IPS-NIHi7 (cell line): Measurements from ENCODE around the gene DUSP5.
"Not testable (repeated sequence)": the region's sequence is repeated elsewhere in the genome, so short reads cannot be mapped to it uniquely, and the experiment has no call there.

Experiments
- DNase-seq: peaks from one replicate; pipeline ENCODE4 v3.0.0; 2012; ENCODE audit warnings: mixed read lengths; ENCODE audit errors: extremely low spot score

DUSP5 gene

DNA sequence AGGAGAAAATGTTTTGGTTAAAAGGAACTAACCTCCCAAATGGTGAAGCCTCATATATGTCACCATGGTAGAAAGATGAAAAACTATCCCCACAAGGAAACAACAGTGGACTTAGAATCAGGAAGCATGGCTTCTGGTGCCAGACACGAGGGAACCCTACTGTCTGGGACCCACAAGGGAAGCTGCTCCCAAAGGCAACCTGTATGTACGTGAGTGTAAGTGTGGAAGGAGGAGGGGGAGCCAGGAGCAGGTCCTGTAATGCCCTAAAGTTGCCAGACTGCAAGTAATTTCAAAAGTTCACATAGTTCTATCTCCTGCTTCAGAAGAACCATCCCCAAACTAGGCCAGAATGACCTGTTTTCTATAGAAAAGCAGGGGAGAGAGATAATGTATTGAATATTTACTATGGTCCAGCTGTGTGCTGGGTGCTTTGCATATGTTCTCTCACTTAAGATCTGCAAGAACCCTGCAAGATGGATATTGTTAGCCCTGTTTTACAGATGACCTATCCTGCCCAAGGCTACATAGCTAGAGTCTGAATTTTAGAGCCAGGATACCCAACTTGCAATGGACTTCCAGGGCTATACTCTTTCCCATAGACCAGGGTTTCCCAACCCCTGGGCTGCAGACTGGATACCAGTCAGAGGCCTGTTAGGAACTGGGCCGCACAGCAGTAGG lies 19.2 kb downstream of the DUSP5 start:
- no peak for DNase-seq

DNA sequence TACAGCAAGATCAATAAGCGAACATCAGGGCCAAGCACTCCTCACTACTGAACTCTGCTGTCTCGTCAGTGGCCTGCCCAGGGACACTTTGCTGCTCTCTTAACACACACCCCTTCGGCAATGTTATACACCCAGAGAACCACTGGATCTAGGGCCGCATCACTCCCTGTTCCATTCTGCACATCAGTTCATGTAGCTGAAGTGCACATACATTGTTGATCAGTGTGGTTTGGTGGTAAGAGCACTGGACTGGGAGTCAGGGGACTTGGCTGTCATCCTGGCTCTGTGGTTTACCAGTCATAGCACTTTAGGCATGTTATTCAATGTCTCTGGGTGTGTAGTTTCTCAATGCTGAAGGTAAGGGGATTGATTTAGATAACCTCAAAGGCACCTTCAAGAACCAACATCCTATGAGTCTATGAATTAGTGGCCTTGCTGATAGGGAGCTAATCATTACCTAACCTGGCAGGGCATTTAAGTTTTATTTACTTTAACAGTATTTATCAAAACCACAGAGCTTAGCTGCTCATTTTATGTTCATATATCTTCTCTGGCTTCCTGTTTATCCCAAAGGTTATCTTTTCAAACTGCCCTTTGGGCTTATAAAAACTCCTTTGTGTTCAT lies 24.8 kb downstream of the DUSP5 start:
- DNase-seq = no peak

DNA sequence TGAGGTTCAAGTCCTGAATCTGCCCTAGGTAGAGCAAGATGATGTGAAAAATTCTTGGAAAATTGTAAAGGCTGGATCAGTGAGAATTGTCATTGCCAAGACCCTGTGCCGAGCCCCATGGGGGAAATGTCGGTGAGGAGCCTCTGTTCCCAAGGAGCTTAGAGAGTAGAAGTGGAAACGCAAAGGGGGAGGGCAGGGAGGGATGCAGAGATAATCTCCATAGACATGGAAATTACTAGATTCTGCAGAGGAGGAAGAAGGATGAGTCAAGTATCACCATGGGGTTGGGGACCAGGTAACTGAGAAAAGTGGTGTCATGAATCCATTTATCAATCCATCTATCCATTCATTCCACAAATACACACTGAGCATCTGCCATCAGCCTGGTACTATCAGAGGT lies 26.0 kb downstream of the DUSP5 start:
- DNase-seq = no peak

DNA sequence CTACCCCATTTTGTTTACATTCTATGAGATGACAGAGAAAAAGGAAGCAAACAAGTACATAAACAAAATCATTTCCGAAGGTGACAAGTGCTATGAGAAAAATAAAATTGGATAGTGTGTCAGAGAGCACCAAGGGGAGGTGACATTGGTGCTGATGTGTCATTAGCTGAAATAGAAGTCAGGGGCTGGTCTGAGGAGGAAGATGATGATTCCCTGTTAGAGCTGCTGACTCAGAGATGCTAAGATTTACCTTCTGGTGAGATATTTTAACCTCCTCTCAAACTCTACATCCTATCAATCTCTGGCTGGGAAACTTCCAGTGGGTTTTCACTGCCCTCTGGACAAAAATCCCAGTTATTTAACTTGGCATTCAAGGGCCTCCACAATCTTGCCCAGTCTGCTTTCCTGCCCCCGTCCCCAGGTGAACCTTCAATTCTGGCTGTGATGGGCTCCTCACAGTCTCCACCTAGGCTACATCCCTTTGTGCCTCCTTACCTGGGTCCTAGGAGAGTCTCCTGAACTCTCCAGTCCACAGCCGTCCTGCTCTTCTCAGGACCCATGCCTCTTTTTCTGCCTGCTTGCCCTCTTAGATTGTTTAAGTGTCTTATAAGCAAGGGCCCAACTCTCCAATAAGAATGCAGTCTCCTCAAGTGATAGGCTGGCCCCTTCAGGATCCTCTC lies 26.6 kb downstream of the DUSP5 start:
- no peak for DNase-seq

DNA sequence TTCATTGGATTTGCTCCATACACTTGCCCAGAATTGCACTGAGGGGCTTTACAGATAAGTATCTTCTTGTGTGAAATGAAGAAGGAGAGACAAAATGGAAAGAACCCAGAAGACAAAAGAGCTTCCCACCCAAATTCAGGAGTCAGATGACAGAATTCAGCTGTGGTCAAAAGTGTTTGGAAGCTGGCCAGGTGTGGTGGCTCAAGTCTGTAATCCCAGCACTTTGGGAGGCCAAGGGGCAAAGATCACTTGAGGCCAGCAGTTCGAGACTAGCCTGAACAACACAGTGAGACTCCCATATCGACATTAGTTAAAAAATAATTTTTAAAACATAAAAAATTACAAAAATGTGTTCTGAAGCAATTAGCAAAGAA lies 27.1 kb downstream of the DUSP5 start:
- no peak for DNase-seq

DNA sequence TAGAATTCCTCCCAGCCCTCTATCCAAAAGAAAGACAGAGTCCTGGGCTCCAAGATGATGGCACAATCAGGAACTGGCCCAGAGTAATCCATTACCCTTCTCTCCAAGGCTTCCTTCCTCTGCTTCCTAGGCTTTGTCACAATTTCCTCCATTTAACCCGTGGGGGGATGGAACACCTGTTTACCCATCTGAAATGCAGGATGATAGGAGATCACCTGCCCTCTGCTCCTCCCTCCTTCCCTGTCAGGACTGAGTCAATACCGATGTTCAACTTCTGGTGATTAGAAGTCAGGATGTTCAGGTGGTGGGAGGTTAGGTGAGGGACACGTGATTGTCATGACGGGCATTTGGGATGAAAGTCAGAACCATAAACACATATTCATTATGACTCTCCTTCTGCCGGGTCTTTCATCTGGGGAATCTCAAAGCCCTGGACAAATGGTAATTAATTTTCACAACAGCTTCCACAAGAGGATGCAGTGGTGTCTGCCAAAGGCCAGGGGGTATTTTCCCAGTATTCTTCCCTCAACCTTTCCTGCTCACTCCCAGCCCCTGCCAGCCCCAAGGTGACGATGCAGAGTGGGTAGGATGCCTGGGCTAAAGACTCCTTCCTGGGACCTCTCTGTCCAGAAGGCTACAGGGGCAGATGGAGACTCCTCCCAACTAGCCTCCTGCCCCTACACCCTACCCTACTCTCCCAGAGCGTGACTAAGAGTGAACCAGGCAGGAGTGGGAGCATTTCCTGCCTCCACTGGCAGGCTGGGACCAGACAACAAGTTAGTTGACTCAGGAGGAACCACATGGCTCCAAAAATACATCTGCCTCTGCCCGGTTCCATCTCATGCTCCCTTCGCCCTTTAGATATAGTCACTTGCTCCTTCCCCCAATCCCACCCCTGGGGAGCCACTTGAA lies 27.9 kb downstream of the DUSP5 start:
- DNase-seq = no peak

DNA sequence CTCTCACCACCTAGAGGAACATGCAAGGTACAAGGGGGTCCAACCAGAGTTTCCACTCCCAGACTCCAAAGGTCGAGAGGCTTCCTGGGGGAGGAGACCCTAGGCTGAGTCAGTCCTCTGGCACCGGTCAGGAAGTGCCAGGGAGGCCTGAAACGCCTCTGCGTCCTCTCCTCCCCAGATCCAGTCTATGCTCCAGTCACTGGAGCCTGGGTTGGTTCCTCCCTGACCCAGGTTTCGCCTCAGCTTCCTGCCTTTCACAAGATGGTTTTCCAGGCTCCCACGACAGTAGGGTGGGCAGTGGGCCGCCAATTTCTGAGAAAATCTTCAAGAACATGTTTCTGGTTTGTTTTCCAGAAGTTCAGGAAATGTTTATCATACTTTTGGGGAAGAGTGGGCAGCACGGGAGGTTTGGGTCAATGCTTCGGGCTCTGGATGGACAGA lies 30.0 kb downstream of the DUSP5 start:
- DNase-seq = no peak

DNA sequence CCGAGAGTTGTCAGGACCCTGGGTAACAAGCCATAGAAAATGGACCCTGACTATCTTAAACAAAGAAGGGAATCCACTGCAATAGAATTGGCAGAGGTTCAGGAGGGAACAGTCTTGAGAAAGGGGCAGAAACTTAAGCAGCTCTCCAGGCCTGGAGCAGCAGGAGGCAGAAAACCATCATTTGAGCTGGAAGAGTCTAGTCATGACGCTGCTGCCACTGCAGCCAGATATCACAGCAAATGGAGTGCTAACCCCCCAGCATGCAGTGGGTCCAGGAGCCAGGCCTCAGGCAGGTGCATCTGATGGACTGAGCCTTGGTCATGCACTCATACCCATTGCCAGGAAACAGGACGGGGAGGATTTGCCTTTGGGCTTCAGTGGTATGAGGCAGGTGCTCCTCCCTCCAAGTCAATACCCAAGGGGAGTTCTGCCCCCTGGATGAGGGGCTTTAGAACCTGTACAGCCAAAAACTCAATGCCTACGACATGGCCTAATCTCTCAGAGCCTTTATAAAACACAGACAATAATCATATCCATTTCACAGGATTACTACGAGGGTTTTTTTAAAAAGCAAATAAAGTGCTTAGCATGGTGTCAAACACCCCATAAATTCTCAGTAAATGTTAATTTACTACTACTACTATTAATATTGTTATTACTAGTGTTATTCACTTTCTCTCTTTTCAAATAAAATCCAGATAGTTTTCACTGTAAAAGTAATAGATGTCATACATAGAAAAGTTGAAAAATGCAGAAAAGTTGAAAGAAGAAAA lies 30.7 kb downstream of the DUSP5 start:
- no peak for DNase-seq

DNA sequence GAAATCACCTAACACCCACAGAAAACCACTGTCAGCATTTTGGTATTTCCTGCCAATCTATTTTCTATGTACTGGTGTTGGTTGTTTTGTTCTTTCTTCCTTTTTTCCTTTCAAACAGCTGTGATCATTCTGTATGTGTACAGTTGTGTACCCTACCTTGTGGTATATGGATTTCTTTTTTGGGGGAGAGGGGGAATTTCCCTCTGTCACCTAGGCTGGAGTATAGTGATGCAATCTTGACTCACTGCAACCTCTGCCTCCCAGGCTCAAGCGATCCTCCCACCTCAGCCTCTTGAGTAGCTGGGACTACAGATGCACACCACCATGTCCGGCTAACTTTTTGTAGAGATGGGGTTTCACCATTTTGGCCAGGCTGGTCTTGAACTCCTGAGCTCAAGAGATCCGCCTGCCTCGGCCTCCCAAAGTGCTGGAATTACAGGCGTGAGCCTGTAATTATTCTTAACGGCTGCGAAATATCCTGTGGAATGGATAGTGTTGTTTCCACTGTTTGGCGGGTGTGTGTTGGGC lies 31.4 kb downstream of the DUSP5 start:
- DNase-seq = not testable (repeated sequence)

DNA sequence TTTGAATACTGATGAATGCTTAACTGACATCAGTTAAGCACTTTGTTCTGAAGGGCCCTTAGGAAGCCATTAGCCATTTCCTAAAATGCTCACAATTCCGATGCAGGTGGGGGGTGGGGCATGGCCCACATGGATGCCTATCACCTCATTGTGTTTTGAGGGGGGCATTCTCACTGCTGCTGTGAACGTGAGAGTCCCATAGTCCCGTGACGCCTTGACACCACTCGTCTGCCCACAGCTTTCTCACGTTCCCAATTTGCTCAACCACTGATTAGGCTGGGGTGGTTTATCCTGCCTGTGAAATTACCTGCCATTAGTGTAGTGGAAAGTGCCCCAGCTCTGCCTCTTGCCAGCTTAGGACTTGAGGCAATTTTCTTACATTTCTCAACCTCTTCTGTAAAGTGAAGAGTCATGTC lies 31.9 kb downstream of the DUSP5 start:
- DNase-seq = no peak

DNA sequence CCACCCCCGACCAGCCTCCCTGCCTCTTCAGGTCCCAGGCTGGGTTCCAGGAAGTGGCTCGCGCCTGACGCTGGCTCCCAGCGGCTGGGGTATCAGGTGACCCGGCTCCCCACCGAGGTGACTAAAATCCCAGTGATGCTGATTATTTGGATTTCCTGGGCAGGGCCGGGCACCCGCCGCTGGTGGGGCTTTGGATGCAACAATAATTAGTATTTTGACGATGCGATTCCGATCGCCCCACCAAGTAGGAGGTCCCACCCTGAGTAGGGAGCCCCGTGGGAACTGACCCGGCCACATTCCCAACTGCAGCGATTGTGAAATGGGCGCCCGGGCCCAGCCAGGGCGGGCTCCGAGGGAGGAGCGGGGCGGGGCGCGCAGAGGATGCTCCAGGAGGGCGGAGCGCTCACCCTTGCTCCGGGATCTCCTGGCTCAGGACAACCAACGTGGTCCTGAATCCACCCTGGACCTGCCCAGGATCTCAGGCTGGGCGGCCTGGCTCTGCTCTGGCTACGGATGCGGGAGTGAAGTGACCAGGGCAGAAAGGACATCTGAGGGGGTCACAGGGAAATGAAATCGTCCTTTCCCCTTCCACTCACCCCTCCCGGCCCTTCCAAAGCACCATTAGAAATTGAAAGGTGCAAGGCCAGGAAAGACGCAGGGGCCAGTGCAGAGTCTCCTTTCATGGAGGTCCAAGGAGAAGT lies 32.6 kb downstream of the DUSP5 start:
- peak; percentile 85 for DNase-seq

DNA sequence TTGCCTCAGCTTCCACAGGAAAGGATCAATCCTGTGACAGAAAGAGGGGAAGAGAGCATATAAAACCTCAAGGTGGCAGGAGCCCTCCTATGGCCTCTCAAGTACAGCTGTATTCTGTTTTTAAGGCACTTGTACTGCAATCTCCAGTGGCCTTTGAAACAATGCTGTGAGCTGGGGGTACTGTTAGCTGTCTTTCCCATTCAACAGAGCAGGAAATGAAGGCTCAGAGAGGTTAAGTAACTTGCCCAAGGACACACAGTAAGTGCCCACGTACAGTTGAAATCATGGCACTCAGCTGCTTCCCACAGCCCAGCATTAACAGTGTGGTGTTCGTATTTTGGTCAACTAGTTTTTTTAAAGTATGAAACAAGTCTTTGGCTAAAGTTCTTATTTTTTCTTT lies 34.0 kb downstream of the DUSP5 start:
- no peak for DNase-seq

DNA sequence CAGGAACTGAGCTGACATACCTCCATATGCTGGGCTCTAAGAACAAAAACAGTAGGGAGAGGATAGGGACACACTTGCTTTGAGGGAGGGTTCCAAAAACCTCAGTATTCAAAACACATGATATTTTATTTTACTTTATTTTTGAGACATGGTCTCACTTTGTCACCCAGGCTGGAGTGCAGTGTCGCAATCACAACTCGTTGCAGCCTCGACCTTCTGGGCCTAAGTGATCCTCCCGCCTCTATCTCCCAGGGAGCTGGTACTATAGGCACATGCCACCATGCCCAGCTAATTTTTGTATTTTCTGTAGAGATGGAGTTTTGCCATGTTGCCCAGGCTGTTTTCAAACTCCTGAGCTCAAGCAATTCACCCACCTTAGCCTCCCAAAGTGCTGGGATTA lies 34.9 kb downstream of the DUSP5 start:
- DNase-seq = not testable (repeated sequence)

DNA sequence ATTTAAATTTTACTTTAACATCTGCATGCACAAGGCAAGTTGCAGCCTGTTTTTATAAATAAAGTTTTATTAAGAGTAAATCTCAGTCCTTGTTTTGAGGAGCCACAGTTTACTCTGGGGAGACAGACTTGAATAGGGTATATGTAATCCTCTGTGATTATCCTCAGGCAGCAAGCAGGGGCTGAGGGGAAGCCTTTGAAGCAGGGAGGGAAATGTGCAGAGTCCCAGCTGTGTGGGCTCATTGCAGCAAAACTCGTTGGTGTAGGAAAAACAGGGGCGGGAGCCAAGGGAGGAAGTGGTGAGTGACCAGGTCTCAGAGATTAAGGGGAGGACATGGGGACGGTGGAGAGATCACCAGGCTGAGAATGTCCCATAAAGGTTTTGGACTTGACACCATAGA lies 35.4 kb downstream of the DUSP5 start:
- no peak for DNase-seq

DNA sequence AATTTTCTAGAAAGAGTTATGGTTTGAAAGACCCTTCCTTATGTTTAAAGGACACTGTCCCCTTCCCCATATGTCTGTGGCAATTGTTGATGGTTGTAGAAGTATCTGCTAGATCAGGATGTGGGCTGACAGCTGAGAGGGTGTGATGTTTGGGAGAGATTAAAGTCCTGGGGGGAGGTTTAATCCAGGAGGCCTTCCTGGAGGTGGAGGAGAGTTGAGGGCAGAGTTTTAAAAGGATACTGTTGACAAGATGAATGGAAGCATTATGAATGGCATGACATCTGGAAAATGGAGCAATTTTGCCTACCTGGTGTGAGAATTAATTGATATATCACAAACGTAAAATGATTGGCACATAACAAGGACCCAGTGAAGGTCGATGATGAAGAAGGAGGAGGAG lies 36.9 kb downstream of the DUSP5 start:
- no peak for DNase-seq

DNA sequence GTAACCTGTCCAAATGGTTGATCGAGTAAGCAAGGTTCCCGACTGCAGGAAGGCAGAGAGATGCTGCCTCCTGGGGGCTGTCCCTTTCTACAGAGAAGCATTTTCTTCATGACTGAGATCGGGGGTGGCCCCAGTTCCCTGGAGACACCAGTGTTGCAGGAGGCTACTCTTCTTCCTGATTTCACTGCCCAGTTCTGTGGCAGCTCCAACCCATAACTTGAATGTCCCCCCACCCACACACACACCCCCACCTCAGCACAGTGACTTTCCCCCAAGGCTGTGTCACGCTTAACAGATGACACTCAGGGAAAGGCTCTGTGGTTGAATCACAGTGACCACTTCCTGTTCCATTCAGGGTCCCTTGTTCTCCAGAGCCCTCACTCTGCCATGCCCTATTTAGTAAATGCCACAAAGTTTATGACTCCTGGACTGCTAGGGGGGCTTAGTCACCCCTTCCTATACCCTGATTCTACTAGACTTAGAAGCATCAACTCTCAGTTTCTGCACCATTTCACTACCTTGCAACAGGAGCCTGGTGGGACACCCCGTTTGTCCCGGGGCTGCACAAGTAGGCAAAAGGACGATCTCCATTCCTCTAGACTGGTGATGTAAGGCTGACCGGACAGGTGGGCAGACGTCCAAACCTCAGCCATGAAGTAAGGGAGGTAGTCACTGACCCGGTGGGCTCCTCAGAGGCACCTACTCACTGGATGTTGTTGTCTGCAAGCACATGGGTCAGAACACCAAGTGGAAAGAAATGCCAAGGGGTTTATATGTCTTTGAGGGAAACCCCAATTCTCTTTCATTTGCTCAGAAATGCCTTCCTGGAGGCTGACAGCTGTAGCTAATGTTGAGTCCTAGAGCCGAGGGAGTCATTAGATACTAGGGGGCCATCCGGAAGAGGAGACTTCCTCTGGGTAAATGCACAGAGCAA lies 38.5 kb downstream of the DUSP5 start:
- peak; percentile 55 for DNase-seq

DNA sequence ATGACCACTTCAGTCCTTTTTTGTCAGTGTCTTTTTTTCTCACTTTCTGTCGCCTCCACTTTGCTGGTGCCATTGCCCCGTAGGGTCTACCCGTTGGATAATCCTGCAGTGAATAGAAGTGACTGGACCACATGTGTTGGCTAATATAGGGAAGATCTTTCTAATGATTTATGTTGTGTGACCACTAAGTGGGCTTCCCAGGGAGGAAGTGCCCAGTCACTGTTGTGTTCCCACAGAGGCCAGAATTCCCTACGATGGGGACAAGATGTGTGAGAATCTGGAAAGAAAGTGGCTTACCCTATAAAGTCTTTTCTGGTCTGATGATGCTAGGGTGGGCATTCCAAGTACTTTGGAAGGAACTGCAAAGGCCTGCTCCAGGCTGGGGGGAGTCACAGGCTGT lies 41.4 kb downstream of the DUSP5 start:
- no peak for DNase-seq

DNA sequence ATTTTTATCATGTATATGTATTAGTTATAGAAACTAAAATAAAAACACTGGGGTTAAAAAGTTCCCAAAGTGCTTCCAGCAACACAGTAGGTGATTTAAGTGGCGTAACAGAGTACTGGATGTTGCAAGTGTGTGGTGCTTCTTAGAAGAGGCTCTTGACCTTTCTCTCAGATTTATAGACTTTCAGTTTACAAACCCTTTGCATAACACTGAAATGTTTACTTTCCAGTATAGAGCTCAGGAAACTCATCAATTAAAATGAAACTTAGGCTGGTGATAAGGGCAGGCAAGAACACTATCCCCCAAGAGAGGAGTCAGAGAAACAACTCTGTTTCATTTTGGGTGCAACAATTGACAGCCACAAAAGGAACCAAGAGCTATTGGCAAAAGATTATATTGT lies 42.3 kb downstream of the DUSP5 start:
- no peak for DNase-seq

DNA sequence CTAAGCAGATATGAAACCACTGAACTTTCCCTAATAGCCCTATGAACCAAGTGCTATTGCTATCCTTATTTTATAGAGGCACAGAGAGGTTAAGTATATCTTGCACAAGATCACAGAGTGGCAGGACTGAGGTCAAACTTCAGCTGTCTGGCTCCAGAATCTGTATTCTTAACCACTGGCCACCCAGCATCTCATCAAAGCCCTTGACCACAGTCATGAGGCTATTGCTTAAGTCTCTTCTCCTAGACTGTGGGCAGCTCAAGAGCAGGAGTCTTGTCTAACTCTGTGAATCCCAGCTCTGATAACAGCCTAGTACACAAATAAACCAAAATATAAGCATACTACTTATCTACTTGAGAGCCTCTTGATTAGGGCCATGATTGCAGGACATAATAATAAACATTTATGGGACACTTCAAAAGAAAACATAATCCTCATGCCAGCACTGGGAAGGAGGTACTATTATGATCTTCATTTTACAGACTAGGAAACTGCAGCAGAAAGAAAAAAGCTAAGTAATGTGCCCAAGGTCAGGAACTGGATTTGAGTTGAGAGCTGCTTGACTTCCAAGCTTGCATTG lies 47.3 kb downstream of the DUSP5 start:
- DNase-seq = no peak
